ENCODE measurements around the gene HSP90B1. TPM values are rescaled to one million over a fixed set of nuclear protein-coding genes. Genes with fewer than 3 reads are reported as not detected.

HSP90B1 gene
- total RNA-seq, 1 experiment from 2014 or later, result 838 TPM

DNA sequence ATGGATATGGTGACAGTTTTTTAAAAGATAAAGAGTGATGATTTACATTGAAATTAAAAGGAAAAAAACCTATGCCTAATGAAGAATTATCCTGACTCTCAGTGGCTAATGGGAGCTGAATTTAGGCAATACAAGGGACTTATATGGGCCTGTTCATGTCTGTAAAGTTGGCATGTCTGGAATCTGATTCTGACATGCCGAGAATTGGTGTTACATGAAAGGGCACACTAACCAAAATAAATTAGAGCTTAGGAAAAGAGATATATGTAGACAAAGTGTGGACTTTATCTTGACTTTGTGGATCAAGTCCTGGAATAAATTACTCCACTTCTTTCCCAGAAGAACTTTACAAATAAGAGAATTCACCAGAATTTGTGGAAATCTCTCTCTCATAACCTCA, 36.5 kb downstream of the HSP90B1 start:
- no peak for DNase-seq (ENCODE audit: extremely low read depth, low read depth)

DNA sequence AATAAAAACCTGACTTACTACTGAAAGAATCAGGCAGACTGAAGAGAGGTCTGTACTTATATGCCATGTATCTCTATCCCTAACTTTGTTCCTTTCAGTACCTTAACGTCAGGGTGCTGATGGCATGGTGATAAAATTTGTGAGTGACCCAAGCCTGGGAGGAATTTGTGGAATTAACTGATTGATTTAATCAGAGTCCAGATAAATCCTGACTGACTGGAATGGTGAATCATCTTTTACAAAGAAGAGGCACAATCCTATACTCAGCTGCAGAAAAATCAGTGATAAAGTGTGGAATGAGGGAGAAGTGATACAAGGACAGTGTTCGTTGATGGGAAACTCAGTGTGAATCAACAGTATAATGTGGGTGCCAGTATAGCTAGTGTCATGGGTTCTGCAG, 39.2 kb downstream of the HSP90B1 start:
- DNase-seq (ENCODE audit: extremely low read depth, low read depth), result no peak

DNA sequence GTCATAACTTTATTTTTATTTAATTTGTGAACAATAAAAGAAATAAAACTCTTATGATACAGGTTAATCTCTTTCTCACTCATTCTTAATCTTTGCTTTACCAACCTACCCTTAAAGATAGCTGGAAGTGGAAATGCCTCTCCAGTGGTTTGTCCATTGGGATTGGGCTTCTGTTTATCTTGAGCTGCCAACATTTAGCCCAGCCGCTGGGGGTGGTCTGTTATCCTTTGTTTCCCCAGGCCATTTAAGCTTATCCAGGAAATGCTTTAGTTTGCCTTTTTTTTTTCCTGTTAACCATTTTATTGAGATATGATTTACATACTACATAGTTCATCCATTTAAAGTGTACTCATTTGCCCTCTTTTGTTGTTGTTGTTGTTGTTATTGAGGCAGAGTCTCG, 43.7 kb downstream of the HSP90B1 start:
- no peak for DNase-seq (ENCODE audit: extremely low read depth, low read depth)

DNA sequence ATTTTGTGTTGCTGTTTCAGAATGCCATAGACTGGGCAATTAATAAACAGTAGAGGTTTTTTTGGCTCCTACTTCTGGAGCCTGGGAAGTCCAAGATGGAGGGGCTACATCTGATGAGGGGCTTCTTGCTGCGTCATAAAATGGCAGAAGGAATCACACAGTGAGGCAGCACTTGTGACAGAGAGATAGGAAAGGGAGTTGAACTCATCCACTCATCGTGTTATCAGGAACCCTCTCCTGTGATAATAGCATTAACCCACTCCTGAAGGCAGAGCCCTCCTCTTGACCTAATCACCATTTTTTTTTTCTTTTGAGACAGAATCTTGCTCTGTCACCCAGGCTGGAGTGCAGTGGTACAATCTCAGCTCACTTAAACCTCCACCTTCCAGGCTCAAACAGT, 45.2 kb downstream of the HSP90B1 start:
- no peak for DNase-seq (ENCODE audit: extremely low read depth, low read depth)

DNA sequence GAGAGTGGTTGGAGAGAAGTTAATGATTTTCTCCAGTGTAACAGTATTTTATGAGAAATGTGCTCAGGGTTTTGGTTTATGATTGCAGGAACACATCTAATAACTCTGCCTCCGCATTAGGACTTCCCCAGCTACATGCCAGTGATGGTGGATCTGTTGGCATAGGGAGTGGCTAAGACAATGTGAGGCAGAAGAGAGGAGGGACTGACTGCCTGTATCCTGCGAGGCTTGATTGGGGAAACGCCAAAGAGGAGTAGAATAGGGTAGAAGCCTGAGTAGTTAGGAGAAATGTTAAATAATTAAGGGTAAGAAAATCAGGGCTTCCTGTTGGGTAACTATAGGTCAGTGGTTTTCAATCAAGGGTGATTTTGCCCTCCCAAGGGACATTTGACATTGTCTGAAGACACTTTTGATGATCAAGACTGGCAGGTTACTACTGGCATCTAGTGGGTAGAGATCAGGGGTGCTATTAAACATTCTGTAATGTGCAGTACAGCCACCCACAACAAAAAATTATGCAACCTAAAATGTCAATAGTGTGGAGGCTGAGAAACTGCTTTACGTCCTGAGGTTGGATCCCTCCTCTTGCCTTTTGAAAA, 48.3 kb downstream of the HSP90B1 start:
- DNase-seq (ENCODE audit: extremely low read depth, low read depth), result no peak

DNA sequence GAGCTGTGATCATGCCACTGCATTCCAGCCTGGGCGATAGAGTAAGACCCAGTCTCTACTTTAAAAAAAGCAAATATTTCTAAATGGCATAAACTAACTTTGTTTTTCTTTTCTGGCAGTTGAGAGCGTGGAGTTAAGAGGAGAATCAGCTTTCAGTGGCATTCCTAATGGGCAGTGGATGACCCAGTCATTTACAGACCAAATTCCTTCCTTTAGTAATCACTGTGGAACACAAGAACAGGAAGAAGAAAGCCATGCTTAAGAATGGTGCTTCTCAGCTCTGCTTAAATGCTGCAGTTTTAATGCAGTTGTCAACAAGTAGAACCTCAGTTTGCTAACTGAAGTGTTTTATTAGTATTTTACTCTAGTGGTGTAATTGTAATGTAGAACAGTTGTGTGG, 56.6 kb downstream of the HSP90B1 start:
- DNase-seq (ENCODE audit: extremely low read depth, low read depth), result no peak

DNA sequence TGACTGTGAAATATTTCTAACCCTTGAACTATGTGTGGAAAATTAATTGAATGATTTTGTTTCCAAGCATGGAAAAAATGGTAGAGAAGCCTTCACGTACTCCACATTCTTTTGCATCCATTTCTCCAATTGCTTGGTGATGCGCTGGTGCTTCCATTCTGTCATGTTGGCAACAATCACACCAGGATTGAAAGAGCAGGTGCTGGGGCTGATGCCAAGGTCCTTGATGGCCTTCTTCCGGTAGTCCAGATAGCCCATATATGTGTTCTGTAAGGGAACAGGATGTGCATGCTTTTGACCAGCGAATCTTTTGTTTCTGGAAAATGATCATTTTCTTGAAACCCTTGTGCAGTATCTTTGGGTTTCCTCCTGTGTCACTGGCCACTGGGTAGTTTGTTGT, 64.0 kb downstream of the HSP90B1 start:
- DNase-seq (ENCODE audit: extremely low read depth, low read depth), result no peak

DNA sequence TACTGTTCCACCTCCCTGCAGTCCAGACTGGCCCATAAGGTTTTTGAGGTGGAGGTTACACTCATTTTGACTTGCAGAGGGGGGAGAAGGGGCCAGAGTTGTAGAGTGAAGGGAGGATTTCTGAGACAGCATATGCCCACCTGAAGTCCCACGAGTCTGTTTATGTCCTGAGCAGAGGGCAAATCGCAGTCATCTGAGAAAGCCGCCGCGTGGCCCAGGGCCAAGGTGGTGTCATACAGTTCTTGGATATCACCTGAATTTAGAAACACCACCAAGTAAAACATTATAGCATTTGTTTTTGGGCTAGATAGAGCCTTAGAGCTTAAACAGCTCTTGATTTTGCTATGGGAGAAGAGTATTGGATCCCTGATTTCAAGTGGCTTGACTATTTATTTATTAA, 66.4 kb downstream of the HSP90B1 start:
- no peak for DNase-seq (ENCODE audit: extremely low read depth, low read depth)

DNA sequence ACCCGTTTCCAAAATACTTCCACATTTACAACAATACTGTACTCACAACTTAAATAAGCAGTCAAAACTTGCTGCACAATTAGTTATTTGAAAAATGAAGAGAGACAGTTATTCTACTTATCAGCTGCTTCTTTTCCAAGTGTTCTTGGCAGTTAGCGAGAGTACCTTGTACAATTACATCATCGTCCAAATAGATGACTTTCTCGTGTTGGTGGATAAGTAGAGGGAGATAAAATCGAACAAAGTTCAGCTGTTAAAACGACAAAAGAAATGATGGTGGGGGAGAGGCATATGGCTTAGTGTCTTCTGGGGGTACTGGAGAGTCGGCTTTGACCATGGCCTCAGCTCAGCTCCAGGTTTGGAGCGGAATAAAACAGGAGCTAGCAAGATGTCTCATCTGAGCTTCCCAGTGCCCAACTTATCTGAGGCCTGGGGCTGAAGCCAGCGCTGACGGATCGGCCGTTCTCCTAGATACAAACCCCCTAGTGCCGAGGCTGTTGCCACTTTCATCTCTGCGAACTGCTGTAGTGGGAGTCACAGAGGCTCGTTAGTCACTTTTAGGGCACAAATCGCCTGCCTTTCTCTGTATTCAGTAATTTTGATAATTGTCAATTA, 67.2 kb downstream of the HSP90B1 start:
- no peak for DNase-seq (ENCODE audit: extremely low read depth, low read depth)

Other genes with a start within 250 kb of the HSP90B1 start
- 11.2 and 15.1 TPM in 2 replicates for gene NT5DC3, start 89.2 kb upstream of the HSP90B1 start, total RNA-seq (2014; rRNA removed; shearing (Covaris generic))
- 53.9 and 54.0 TPM in 2 replicates for gene TDG, start 35.5 kb downstream of the HSP90B1 start, total RNA-seq (2014; rRNA removed; shearing (Covaris generic))
- gene GLT8D2, start 119.8 kb downstream of the HSP90B1 start, total RNA-seq (2014; rRNA removed; shearing (Covaris generic)), result 0.26 and 0.59 TPM in 2 replicates
- 5.0 and 5.3 TPM in 2 replicates for gene HCFC2, start 134.1 kb downstream of the HSP90B1 start, total RNA-seq (2014; rRNA removed; shearing (Covaris generic))
- 32.6 and 40.8 TPM in 2 replicates for gene NFYB, start 207.8 kb downstream of the HSP90B1 start, total RNA-seq (2014; rRNA removed; shearing (Covaris generic))